Measurements from ENCODE around the gene SIAE.

GRCh38 chr11:124670732-124671131 lies 2.8 kb downstream of the SIAE start:
- TF ChIP-seq CTCF (IDR thresholded peaks at IDR 0.05 in 2 of 3, conservative IDR thresholded peaks at IDR 0.05 in 1 of 3; ENCODE audit: control insufficient read depth in 2 of 3, extremely low read depth in 1 of 3, insufficient read depth in 1 of 3, low read depth in 3 of 3, low read length in 3 of 3) (no peak), NBN (IDR thresholded peaks at IDR 0.05) (no peak), HDAC6 (IDR thresholded peaks at IDR 0.05; ENCODE audit: unreplicated experiment) (no peak)
